RPMI7951 (cell line): ENCODE measurements around the gene SCO1. TPM values are rescaled to one million over a fixed set of nuclear protein-coding genes. Genes with fewer than 3 reads are reported as not detected.
A peak's percentile ranks its signal among the peaks of the same experiment; 100 is the strongest.

Source experiments
- DNase-seq: peaks from one replicate; pipeline ENCODE4 v3.0.0-alpha.2; 2012; ENCODE audit warnings: low read depth
- total RNA-seq: library from RNA; depleted of rRNA; stranded (reverse); fragments of >200 nt; shearing (Covaris generic); gene quantifications from 2 replicates; pipeline ENCODE4 v1.2.3, GENCODE V29; 2014

The SCO1 gene
- total RNA-seq, 1 experiment from 2014 or later = 25.7 TPM

- DNase-seq = no peak
These were observed 43.3 kb downstream of the SCO1 start for GRCh38 chr17:10653987-10654386.

GRCh38 chr17:10652984-10653659, 44.2 kb downstream of the SCO1 start:
- DNase-seq = peak; percentile 5

GRCh38 chr17:10651927-10652326, 45.4 kb downstream of the SCO1 start:
- DNase-seq = no peak

- no peak for DNase-seq
These were observed 47.7 kb downstream of the SCO1 start for GRCh38 chr17:10649602-10650001.

GRCh38 chr17:10648956-10649355, 48.4 kb downstream of the SCO1 start:
- peak; percentile 12 for DNase-seq

- DNase-seq = no peak
These were observed 49.0 kb downstream of the SCO1 start for GRCh38 chr17:10648381-10648780.

GRCh38 chr17:10646392-10646990, 50.8 kb downstream of the SCO1 start:
- DNase-seq = peak; percentile 53

GRCh38 chr17:10640475-10640874, 56.9 kb downstream of the SCO1 start:
- no peak for DNase-seq

- no peak for DNase-seq
These were observed 59.2 kb downstream of the SCO1 start for GRCh38 chr17:10638151-10638550.

- DNase-seq = no peak
These were observed 62.0 kb downstream of the SCO1 start for GRCh38 chr17:10635290-10635689.

GRCh38 chr17:10633738-10634379, 63.5 kb downstream of the SCO1 start:
- DNase-seq = no peak

- DNase-seq = no peak
These were observed 65.6 kb downstream of the SCO1 start for GRCh38 chr17:10631701-10632100.

- DNase-seq = peak; percentile 16
These were observed 66.2 kb downstream of the SCO1 start for GRCh38 chr17:10631048-10631700.

- DNase-seq = no peak
These were observed 67.6 kb downstream of the SCO1 start for GRCh38 chr17:10629706-10630105.

- no peak for DNase-seq
These were observed 68.6 kb downstream of the SCO1 start for GRCh38 chr17:10628756-10629155.

GRCh38 chr17:10626390-10626789, 70.9 kb downstream of the SCO1 start:
- no peak for DNase-seq

- DNase-seq = no peak
These were observed 72.4 kb downstream of the SCO1 start for GRCh38 chr17:10624969-10625368.

- no peak for DNase-seq
These were observed 73.5 kb downstream of the SCO1 start for GRCh38 chr17:10623737-10624338.

- DNase-seq = peak; percentile 39
These were observed 74.5 kb downstream of the SCO1 start for GRCh38 chr17:10622617-10623485.
